Measurements from ENCODE around the gene FLNB. TPM values are rescaled to one million over a fixed set of nuclear protein-coding genes. Genes with fewer than 3 reads are reported as not detected.
"Not testable (repeated sequence)": the region's sequence is repeated elsewhere in the genome, so short reads cannot be mapped to it uniquely, and the experiment has no call there.

FLNB gene
- total RNA-seq, 1 donor from 2014 or later, result 782 TPM

DNA sequence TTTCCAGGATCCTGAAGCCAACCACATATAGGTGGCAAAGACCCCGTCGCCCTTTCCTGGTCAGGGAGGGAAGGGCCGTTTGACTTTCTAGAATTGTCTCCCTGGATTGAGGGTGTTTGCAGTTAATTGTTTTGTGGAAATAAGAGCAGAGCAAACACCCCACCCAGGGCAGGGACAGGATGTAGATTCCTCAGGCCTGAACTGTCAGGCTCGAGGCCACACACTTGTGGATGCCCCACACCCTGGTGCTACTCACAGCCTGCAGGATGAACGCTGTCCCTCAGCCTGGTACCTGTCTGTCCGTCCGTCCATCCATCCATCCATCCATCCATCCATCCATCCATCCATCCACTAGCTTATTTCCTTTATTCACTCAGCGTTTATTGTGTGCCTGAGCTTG lies 29.9 kb upstream of the FLNB start:
- no peak for DNase-seq (ENCODE audit: extremely low read depth, low read depth, low spot score)

DNA sequence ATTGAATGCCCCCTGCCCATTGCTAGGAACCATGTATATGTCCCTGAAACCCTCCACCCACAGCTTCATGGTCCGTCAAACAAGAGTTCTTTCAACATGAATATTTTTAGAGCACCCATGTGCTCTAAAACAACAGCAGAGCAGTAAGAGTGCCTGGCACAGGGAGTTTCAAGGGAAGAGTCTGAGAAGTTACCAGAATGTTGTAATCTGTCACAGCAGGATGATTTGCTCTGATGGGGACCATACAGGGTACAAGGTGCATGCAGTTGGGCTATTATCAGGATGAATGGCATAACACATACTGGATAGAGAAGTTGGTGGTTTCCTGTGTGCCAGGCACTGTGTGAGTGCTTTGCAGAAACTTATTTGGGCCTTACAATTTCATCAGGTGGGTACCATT lies 27.8 kb upstream of the FLNB start:
- DNase-seq (ENCODE audit: extremely low read depth, low read depth, low spot score), result no peak

DNA sequence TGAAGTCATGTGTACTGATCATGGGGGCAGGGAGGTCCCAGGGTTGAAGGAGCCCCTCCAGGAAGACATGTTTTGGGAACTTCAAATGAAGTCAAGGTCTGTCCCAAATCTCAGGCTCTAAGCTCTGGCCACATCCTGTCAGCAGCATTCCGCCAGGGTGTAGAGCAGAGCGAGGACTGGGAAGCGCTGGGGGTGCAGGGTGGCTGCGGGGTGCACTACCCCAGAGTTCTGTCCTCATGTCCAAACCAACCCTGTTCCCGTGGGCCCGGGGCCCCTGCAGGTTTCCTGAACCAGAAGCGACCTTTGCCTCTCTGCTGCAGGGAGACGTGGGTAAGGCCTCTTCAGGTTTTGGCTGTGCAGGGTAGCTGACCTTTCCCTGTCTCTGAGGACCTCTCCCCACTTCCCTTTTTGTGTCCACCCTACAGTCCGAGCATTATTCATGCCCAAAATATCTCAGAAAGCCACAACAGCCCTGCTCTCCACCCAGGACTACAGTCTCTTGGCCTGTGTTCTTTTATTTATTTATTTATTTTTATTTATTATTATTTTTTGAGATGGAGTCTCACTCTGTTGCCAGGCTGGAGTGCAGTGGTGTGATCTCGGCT lies 26.6 kb upstream of the FLNB start:
- no peak for DNase-seq (ENCODE audit: extremely low read depth, low read depth, low spot score)

DNA sequence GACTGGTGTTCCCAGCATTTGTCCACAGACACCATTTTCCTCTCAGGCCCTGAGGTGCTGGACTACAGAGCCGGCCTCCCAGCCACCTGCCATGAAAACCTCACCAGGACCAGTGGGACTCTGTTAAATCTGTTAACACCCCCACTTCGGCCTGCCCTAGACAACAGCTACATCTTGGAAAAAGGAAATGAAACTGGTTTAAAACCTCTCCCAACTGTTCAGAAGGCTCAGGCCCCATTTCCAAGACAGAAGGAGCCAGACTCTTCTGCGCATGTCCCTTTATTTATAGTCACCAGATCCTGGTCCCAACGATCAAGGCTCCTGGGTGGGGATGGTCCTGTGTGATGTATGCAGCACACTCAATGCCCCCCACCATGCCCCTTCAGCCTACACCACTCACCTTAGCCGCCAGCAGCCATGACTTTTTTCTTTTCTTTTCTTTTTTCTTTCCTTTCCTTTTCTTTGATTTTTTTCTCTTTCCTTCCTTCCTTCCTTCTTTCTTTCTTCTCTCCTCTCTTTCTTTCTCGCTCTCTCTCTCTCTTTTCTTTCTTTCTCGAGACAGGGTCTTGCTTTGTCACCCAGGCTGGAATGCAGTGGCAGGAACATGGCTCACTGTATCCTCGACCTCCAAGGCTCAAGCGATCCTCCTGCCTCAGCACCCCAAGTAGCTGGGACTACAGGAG lies 25.5 kb upstream of the FLNB start:
- DNase-seq (ENCODE audit: extremely low read depth, low read depth, low spot score), result no peak

DNA sequence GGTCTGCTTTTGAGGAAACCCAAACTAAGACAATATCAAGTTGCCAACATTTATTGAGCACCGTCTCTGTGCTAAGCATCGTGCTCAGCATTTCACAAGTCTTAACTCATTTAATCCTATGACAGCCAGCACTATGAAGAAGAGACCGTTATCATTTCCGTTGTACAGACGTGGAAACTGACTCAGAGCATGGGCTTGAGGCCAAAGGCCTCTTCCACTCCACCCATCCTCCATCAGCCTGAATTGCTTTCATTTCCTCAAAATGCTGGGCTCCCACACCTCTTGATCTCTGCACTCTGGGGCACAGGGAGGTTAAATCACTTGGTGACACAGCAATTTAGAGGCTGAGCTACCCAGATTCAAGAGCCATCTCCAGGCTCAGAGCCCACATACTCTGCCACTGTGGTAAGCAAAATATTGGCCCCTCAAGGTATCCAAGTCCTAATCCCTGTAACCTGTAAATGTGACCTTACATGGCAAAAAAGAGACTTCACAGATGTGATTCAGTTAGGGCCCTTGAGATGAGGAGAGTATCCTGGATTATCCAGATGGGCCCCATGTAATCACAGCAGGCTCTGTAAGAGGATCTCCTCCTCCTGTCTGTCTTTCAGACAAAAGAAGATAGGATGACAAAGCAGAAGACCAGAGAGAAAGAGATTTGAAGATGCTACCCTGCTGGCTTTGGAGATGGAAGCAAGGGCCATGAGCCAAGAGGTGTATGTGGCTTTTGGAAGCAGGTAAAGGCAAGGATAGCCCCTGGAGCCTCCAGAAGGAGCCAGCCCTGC lies 24.3 kb upstream of the FLNB start:
- no peak for DNase-seq (ENCODE audit: extremely low read depth, low read depth, low spot score)

DNA sequence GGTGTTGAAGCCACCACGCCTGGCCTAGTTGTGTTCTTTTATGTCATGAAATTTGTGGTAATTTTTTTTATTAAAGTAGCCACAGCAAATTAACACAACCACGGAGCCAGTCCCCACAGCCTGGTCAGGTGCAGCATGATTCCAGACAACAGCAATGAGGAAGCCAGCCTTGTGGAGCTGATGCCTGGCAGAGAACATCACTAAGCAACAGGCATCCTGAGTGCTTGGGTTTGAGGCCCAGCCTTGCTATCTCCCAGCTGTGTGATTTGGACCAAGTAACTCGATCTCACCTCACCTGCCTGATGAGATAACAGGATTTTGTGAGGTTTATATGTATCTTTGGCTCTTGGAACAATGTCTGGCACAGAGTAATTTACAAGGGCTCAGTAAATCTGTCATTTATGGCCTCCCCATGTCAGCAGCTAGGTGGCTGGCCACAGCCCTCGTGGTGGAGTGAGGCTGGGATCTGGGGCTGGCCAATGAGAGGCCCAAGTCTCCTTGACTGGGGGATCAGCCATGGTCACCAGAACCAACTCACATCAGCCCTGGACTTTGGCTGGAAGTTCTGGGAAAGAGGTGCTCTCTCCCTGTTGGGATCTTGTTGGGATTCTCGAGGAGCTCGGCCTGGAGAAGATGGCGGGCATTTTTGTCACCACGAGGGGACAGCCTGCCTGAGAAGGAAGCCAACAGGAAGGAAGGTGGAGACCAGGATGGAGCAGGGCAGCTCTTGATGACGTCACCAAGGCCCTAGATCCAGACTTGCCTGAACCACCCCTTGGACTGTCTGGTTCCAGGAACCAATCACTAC lies 22.8 kb upstream of the FLNB start:
- no peak for DNase-seq (ENCODE audit: extremely low read depth, low read depth, low spot score)

DNA sequence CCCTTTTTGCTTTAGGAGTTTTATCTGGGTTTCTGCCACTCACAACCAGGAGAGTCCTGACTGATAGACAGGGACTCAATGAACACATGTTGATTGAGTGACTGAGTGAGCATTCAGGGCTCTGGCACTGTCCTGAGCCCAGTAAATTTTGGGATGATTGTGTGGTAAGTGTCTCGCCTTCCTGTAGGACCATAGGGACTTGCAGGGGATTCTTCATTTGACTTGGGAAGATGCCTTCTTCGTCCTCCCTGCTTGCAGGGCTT lies 22.3 kb upstream of the FLNB start:
- no peak for DNase-seq (ENCODE audit: extremely low read depth, low read depth, low spot score)

DNA sequence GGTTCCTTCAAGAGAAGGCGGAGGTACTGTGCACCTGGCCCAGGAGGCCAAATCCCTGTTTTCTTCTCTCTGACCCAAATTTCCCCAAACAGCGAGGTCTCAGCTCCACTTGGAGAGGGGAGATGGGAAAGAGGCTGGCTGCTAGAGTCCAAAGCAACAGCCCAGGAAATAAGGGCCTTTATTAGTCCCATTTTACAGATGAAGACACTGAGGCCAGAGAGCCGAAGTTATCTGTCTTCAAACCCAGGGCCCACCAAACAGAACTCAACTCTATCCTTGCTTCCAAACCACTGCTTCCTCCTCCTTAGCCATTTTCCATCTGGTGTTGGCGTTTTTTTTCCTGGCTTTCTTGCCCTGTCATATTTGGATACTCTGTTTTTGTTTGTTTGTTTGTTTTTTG lies 22.0 kb upstream of the FLNB start:
- no peak for DNase-seq (ENCODE audit: extremely low read depth, low read depth, low spot score)

DNA sequence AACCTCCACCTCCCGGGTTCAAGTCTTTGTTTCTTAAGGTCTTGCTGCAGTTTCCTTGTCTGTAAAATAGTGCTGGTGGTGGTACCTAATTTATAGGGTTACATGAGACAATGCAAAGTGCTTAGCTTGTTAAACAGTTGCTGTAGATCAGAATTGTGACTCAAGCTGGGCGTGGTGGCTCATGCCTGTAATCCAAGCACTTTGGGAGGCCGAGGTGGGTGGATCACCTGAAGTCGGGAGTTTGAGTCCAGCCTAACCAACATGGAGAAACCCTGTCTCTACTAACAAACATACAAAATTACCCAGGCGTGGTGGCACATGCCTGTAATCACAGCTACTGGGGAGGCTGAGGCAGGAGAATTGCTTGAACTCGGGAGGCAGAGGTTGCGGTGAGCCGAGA lies 19.0 kb upstream of the FLNB start:
- DNase-seq (ENCODE audit: extremely low read depth, low read depth, low spot score), result not testable (repeated sequence)

DNA sequence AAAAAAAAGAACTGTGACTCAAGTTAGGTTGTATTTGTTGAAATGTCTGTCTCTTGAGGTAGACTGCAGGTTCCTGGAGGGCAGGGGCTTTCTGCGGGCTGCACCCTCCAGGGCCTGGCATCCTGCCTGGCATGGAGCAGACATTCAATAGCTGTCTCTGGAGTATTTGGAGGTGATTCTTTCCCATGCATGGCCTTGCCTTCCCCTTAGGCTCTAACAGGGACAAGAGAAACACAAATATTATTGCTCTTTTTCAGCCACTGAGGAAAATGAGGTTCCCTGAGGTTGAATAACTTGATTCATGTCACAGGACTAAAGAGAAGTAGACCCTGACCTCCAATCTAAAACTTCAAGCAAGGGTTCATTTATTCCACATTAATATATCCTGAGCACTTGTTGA lies 18.6 kb upstream of the FLNB start:
- no peak for DNase-seq (ENCODE audit: extremely low read depth, low read depth, low spot score)

DNA sequence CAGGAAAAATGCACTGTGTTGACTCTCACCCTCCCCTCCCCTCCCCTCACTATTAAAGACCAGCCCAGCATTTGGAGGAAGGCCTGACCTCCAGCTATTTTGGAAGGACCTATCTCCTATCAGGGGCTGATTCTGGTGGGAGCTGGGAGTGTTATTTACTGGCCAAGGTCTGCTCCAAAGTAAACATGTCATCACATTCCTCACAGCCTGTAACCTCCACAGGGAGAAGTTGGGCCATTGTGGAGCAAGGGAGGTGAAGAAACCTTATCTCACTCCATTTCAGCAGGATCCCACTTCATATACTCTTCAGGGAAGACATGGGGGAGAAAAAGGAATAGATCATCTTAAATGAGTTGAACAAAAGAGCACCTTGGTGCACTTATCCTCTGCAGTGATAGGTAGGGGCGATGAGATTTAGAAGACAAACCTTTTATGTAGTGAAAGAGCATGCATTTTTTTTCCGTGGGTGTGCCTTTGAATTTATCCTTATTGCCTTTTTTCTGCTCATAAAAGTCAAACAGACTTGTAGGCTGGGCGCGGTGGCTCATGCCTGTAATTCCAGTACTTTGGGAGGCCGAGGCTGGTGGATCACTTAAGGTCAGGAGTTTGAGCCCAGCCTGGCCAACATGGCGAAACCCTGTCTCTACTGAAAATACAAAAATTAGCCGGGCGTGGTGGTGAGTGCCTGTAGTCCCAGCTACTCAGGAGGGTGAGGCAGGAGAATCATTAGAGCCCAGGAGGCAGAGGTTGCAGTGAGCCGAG lies 15.6 kb upstream of the FLNB start:
- DNase-seq (ENCODE audit: extremely low read depth, low read depth, low spot score), result no peak

DNA sequence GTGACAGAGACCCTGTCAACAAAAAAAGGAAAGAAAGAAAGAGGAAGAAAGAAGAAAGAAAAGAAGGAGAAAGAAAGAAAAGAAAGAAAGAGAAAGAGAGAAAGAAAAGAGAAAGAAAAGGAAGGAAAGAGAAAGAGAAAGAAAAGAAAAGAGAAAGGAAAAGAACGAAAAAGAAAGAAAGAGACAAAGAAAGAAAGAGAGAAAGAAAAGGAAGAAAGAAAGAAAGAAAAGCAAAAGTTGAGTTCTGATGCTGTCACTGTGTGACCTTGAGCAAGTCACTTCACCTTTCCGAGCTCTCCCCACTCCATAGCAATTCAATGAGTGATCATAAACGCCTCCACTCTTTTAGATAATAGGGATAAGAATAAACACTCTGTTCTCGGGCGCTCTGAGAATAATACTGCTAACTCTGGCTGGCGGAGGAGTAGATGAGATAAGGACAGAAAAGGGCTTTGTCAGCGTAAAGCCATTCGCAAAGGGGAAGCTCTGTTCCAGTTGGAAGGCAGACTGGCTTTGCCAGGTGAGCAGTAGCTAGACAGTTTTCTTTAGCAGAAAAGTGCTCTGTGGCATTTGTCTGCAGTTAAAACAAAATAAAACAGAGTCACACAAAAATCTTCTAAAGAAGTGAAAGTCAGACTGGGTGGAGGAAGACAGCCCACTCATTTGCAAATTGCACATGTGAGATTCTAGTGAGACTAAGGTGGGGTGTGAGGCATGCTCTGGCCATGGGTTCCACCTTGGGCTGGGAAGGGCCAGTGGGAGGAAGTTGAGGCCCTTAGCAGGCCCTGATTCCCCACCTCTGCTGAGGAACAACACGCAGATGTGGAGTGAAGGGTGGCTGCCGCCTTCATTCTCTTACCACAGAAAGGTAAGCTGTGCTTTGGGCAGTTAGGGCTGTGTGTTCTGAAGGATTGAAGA lies 9.6 kb upstream of the FLNB start:
- no peak for DNase-seq (ENCODE audit: extremely low read depth, low read depth, low spot score)

DNA sequence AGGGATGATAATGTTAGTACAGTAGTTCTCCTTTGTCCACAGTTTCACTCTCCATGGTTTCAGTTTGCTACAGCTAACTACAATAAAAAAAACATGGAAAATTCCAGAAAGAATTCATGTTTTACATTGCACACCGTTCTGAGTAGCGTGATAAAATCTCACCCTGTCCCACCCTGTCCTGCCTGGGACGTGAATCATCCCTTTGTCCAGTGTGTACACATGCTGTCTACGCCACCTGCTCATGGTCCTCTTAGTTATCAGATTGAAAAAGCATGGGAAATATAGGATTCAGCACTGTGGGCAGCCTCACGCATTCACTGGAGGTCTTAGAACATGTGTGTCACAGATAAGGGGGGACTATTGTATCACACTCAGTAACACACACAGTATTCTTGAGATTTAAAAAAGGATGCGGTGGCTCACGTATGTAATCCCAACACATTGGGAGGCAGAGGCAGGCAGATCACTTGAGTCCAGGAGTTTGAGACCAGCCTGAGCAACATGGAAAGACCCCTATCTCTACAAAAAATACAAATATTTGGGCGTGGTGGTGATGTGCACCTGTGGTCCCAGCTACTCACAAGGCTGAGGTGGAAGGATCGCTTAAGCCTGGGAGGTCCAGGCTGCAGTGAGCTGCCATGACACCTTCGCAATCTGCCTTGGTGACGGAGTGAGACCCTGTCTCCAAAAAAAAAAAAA lies 8.7 kb upstream of the FLNB start:
- no peak for DNase-seq (ENCODE audit: extremely low read depth, low read depth, low spot score)

DNA sequence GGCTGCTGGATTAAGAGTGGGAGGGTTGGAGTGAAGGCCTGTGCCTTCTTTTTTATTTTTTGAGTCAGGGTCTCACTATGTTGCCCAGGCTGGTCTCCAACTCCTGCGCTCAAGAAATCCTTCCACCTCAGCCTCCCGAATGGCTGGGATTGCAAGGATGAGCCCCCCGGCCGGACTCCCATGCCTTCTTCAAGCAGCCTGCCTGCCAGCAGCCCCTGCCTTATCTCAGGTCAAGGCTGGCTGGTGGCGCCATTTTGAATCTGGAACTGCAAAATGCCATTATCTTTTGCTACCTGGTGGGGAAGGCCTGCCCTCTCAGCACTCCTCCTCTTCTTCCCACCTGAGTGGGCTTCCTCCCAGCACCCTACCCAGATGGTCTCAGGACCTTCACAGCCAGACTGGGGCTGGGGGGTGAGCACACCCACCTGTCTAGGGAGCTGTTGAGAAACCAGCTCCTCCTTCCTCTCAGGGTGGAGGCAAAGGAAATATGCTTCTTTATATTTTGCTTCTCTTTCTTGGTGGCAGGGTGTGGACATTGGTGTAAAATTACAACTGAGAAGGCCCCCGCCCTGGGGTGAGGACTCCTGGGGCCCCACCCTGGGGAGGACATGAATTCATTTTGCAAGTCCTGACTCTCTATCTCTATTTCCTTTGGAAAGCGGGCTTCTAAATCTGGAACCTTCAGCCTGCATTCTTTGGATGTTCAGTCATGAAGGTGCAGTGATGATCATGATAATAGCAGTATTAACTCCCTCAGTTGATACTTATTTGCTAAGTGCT lies 7.7 kb upstream of the FLNB start:
- no peak for DNase-seq (ENCODE audit: extremely low read depth, low read depth, low spot score)

DNA sequence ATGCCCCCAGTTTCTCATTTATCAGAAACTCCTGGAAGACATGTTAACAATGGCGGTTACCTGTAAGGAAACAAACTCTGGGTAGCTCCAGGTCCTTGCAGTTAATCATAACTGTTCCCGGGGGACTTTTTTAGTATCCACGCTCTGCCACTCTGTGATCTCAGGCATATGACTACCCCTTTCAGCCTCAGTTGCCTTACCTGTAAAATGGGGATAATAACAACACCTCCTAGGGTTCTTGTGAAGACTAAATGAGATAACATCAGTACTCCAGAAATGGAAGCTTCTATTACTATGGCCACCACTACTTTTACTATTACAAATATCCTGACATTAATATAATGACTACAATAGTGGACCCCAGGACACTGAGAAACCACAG lies 7.1 kb upstream of the FLNB start:
- DNase-seq (ENCODE audit: extremely low read depth, low read depth, low spot score), result no peak

DNA sequence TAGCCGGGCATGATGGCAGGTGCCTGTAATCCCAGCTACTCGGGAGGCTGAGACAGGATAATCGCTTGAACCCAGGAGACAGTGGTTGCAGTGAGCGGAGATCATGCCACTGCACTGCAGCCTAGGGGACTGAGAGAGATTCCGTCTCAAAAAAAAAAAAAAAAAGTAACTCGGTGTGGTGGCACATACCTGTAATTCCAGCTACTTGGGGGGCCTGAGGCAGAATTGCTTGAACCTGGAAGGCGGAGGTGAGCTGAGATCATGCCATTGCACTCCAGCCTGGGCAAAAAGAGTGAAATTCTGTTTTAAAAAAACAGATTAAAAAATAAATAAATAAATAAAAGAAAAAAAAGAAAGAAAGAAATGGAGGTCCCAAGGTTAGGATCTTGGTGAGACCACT lies 6.2 kb upstream of the FLNB start:
- DNase-seq (ENCODE audit: extremely low read depth, low read depth, low spot score), result no peak

DNA sequence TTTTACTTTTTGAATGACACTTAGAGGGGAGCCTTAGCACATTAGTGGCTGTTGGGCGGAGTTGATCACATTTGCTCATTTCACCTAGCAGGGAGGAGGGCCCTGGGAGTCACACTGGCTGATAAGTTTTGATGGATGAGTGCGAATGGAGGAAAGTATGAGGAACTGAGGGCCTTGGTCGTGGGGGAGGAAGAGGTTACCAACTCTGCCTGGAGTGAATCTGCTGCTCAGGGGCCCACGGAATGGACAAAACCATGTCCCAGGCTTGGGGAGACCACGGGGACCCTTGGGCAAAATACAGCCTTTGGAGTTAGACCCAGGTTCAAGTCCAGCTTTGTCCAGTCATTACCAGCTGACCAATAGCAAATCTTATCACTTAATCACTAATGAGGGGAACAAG lies 5.1 kb upstream of the FLNB start:
- DNase-seq (ENCODE audit: extremely low read depth, low read depth, low spot score), result no peak

DNA sequence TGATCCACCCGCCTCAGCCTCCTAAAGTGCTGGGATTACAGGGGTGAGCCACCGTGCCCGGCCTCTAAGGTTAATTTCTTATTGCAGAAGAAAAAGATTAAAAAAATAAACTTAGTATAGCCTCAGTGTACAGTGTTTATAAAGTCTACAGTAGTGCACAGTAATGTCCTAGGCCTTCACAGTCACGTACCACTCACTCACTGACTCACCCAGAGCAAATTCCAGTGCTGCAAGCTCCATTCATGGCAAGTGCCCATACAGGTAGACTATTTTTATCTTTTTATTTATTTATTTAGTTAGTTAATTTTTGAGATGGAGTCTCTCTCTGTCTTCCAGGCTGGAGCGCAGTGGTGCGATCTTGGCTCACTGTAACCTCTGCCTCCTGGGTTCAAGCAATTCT lies 3.2 kb upstream of the FLNB start:
- DNase-seq (ENCODE audit: extremely low read depth, low read depth, low spot score), result no peak

DNA sequence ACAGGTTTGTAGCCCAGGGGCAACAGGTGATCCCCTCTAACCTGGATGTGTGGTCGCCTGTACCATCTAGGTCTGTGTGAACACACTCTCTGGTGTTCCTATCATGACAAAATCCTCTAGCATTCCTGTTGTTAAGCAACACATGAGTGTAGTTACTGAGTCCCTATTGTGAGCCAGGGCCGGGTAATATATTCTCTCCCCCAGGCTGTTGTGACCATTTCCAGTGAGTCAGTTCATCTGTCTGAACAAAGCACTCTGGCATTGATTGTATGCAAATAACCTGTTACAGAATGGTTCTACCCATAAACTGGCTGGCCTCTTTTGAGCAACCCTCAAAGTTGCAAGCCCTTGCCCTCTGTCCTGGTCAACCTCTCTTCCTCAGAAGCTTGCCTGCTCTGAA lies 2.6 kb upstream of the FLNB start:
- DNase-seq (ENCODE audit: extremely low read depth, low read depth, low spot score), result no peak

All from glomerular endothelial cell (primary cell).